C4-2B (cell line): ENCODE measurements around the gene LARP4B.

Experiments
- H3K27ac ChIP-seq: fragments of 450-650 bp; 2 replicates; pipeline ENCODE4 v1.5.1; 2017
- CTCF ChIP-seq: fragments of 450-650 bp; conservative IDR thresholded peaks from 2 replicates; pipeline ENCODE4 v1.5.1; 2017; ENCODE audit warnings: mild to moderate bottlenecking
- ZFX ChIP-seq: fragments of 450-650 bp; IDR thresholded peaks from 2 replicates; pipeline ENCODE4 v1.6.1; 2017

Gene LARP4B

GRCh38 chr10:923844-924523, 7.5 kb downstream of the LARP4B start:
- TF ChIP-seq ZFX: no peak

GRCh38 chr10:921471-922414, 9.8 kb downstream of the LARP4B start:
- H3K27ac ChIP-seq: 0 out of 2 replicates have a peak overlapping the region, but pooled peaks have one; percentile 16
- TF ChIP-seq CTCF: no peak
- no peak for TF ChIP-seq ZFX

More at GRCh38 chr10:923844-924523, 7.5 kb downstream of the LARP4B start:
- H3K27ac ChIP-seq: no peak overlapping the region

- TF ChIP-seq CTCF (no peak), ZFX (no peak)
- no peak overlapping the region for H3K27ac ChIP-seq
Observed at GRCh38 chr10:920450-920849, 11.1 kb downstream of the LARP4B start.

- TF ChIP-seq ZFX (no peak), CTCF (no peak)
- H3K27ac ChIP-seq: no peak overlapping the region
Observed at GRCh38 chr10:919481-919880, 12.0 kb downstream of the LARP4B start.

GRCh38 chr10:917999-918398, 13.5 kb downstream of the LARP4B start:
- TF ChIP-seq ZFX (no peak), CTCF (no peak)
- H3K27ac ChIP-seq: no peak overlapping the region

GRCh38 chr10:917416-917720, 14.1 kb downstream of the LARP4B start:
- H3K27ac ChIP-seq: no peak overlapping the region
- TF ChIP-seq CTCF (no peak), ZFX (no peak)

GRCh38 chr10:916716-917415, 14.6 kb downstream of the LARP4B start:
- no peak overlapping the region for H3K27ac ChIP-seq
- TF ChIP-seq ZFX (no peak), CTCF (no peak)
